Jurkat, Clone E6-1 (cell line): ENCODE data around the gene RAB34. TPM values are rescaled to one million over a fixed set of nuclear protein-coding genes. Genes with fewer than 3 reads are reported as not detected.

Experiments used
- DNase-seq: peaks from one replicate; pipeline ENCODE4 v3.0.0-alpha.2; 2011; ENCODE audit warnings: low read depth, low spot score
- H3K4me3 ChIP-seq: 2 replicates; pipeline ENCODE4 v1.5.1; 2011; ENCODE audit warnings: mild to moderate bottlenecking, low read length, control low read depth, moderate library complexity
- polyA plus RNA-seq: library from polyadenylated mRNA; unstranded; fragments of >200 nt; gene quantifications from one replicate; pipeline ENCODE4 v1.2.1, GENCODE V29; 2012; ENCODE audit warnings: missing spikeins; ENCODE audit not compliant: insufficient read length, insufficient read depth

Gene RAB34
- polyA plus RNA-seq: not detected

- H3K4me3 ChIP-seq: no peak within 1 kb of the TSS
Measured at GRCh38 chr17:28717578-28718332, at the start of gene RAB34. TSS of gene RAB34 (minus strand) at chr17:28717868. CDS start at chr17:28717266, 602 bp downstream.

GRCh38 chr17:28765038-28765437 is 47.4 kb upstream of the RAB34 start:
- H3K4me3 ChIP-seq: no peak overlapping the region
- no peak for DNase-seq

More at GRCh38 chr17:28717578-28718332, at the start of gene RAB34:
- no peak for DNase-seq

GRCh38 chr17:28763804-28764266 is 46.2 kb upstream of the RAB34 start:
- DNase-seq: peak; percentile 75
- no peak overlapping the region for H3K4me3 ChIP-seq

GRCh38 chr17:28763137-28763799 is 45.6 kb upstream of the RAB34 start:
- DNase-seq: no peak
- H3K4me3 ChIP-seq: no peak overlapping the region

GRCh38 chr17:28760601-28761562 is 43.2 kb upstream of the RAB34 start:
- DNase-seq: no peak
- no peak overlapping the region for H3K4me3 ChIP-seq

- DNase-seq: no peak
- no peak overlapping the region for H3K4me3 ChIP-seq
Measured at GRCh38 chr17:28759256-28759865, 41.7 kb upstream of the RAB34 start.

GRCh38 chr17:28758411-28759121 is 40.9 kb upstream of the RAB34 start:
- H3K4me3 ChIP-seq: no peak overlapping the region
- no peak for DNase-seq

GRCh38 chr17:28756049-28756804 is 38.6 kb upstream of the RAB34 start:
- no peak overlapping the region for H3K4me3 ChIP-seq
- no peak for DNase-seq

- no peak for DNase-seq
- no peak overlapping the region for H3K4me3 ChIP-seq
Measured at GRCh38 chr17:28755486-28755885, 37.8 kb upstream of the RAB34 start.

- DNase-seq: no peak
- no peak overlapping the region for H3K4me3 ChIP-seq
Measured at GRCh38 chr17:28751600-28752366, 34.1 kb upstream of the RAB34 start.

GRCh38 chr17:28750178-28751047 is 32.7 kb upstream of the RAB34 start:
- peak; percentile 85 for DNase-seq

GRCh38 chr17:28749516-28750177 is 32.0 kb upstream of the RAB34 start:
- DNase-seq: no peak
- no peak overlapping the region for H3K4me3 ChIP-seq

More at GRCh38 chr17:28750178-28751047, 32.7 kb upstream of the RAB34 start:
- no peak overlapping the region for H3K4me3 ChIP-seq

GRCh38 chr17:28748852-28749515 is 31.3 kb upstream of the RAB34 start:
- H3K4me3 ChIP-seq: no peak overlapping the region
- DNase-seq: no peak

- H3K4me3 ChIP-seq: no peak overlapping the region
Measured at GRCh38 chr17:28747801-28748750, 30.4 kb upstream of the RAB34 start.

More at GRCh38 chr17:28747801-28748750, 30.4 kb upstream of the RAB34 start:
- no peak for DNase-seq
